Superior temporal gyrus (tissue), 1 donor: ENCODE results near the gene RBM10.

ENCODE experiments used
- DNase-seq: peaks from one replicate; pipeline ENCODE4 v3.0.0-alpha.2; 2016; ENCODE audit errors: extremely low spot score

RBM10 gene

GRCh38 chrX:47146936-47147859 is 2.2 kb downstream of the RBM10 start:
- DNase-seq = no peak

DNA sequence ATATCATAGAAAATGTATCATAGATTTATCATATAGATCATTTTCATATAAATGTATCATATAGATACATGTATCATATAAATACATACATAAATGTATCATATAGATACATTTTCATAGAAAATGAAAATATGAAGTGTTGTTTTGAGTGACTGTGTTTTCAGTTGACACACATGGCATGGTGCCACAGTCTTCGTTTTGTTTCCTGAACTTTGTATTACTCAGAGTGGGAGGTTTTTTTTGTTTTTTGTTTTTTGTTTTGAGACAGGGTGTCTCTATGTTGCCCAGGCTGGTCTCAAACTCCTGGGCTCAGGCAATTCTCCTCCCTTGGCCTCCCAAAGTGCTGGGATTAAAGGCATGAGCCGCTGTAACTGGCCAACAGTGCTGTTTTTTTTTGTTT is 3.9 kb downstream of the RBM10 start:
- no peak for DNase-seq

- DNase-seq = no peak
Measured at GRCh38 chrX:47151435-47151834, 6.4 kb downstream of the RBM10 start.

- no peak for DNase-seq
Measured at GRCh38 chrX:47156611-47157520, 11.8 kb downstream of the RBM10 start.

DNA sequence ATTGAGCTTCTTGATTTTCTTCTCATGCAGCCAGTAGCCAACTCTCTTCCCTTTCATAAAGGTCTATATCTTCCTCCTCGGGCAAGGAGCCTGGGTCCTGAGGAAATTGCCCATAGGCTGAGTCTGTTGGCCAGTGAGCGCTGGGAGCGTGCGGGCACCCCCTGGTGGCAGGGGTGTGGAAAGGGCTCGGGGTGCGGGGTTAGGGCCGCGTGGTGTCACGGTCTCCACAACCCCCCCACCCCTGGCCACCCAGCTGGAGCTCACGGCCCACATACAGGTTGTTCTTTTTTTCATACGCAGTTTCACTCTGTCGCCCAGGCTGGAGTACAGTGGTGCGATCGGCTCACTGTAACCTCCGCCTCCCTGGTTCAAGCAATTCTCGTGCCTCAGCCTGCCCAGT is 13.1 kb downstream of the RBM10 start:
- no peak for DNase-seq

- DNase-seq = no peak
Measured at GRCh38 chrX:47158781-47159180, 13.8 kb downstream of the RBM10 start.

DNA sequence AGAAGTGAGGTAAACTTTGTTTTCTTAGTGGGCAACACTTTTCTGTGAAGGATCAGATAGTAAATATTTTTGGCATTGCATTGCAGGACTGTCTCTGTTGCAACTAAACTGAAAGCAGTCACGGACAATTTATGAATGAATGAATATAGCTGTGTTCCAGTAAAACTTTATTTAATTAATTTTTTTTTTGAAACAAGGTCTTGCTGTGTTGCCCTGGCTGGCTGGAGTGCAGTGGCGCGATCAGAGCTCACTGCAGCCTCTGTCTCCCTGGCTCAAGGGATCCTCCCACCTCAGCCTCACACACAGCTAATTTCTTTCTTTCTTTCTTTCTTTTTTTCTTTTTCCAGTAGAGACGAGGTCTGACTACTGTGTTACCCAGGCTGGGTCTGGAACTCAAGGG is 15.8 kb downstream of the RBM10 start:
- no peak for DNase-seq

- DNase-seq = no peak
Measured at GRCh38 chrX:47162927-47163583, 18.0 kb downstream of the RBM10 start.

GRCh38 chrX:47164420-47164819 is 19.4 kb downstream of the RBM10 start:
- no peak for DNase-seq

GRCh38 chrX:47166126-47166525 is 21.1 kb downstream of the RBM10 start:
- no peak for DNase-seq

GRCh38 chrX:47168495-47169073 is 23.6 kb downstream of the RBM10 start:
- no peak for DNase-seq

- no peak for DNase-seq
Measured at GRCh38 chrX:47169273-47169672, 24.3 kb downstream of the RBM10 start.

- DNase-seq = no peak
Measured at GRCh38 chrX:47169726-47170515, 24.9 kb downstream of the RBM10 start.

GRCh38 chrX:47170861-47171692 is 26.1 kb downstream of the RBM10 start:
- no peak for DNase-seq

GRCh38 chrX:47171996-47172395 is 27.0 kb downstream of the RBM10 start:
- DNase-seq = no peak

DNA sequence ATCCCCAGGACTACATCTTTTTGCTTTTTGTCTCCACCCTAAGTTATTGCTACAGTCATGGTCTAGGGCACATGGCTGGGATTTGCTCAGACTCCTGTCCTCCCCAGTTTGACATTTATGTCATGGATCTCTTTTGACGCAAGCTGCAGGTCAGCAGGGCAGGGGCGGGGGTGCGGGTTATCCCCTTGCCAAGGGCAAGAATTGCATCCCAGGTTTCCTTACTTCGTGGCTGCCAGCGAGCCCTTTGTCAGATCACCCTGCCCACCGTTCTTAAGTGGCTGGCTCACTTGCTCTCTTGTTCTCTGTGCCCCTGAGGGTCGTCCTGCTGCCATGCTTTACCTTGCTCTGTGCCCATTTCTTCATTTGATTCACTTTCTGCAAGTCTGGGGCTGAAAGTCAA is 27.5 kb downstream of the RBM10 start:
- DNase-seq = no peak

DNA sequence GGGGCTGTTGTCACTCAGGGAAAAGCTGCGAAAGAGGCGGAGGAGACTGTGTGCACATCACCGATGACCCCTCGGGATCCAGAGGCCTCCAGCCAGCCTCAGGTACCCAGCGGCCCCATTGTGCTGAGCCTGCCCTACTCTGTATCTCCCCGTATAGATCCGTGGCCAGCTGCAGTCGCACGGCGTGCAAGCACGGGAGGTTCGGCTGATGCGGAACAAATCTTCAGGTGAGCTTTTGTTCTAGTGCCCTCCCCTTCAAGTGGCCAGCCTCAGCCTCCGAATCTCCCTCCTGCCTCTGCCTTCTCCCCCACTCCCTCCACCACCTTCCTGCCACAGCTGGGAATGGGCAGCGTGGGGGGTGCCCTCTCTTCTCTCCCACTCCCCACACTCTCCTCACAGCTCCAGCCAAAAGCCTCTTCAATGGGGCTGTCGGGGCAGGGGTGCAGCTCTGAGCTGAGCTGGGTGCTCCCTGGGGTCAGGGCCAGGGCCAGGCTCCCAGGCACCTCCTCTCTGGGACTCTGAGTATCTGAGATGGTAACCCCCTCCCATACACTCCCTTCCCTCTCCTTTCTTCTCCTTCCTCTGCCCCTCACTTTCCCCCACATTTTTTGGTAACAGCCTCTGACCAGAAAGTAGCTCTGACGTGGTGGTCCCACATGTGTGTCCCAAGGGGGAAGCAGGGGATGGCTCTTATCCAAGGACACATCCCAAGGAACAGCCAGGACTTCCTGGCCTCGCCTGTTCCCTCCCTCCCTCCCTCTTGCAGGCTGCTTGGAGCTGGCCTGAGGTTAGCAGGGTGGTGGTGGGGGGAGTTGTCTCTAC is 28.2 kb downstream of the RBM10 start:
- no peak for DNase-seq

DNA sequence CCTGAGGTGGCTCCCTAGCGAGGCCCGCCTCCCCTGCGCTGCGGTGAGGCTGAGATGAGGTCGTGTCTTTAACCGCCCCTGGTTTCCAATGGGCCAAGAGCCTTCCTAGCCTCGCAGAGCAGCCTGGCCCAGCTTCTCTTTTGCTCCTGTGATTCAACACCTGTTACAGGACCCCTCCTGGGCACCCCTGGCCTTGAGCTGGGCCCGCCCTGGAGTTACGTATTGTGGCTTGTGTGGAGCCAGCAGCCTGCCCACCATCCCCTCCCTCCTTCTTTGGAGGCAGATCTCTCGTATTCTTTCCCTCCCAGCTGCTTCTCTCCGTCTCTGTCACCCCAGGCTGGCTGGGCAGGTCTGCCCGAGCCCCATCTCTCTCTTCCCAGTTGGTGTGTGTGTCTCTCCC is 29.4 kb downstream of the RBM10 start:
- no peak for DNase-seq
